ENCODE measurements around the gene IGLON5. TPM values are rescaled to one million over a fixed set of nuclear protein-coding genes. Genes with fewer than 3 reads are reported as not detected.

IGLON5 gene
- total RNA-seq, 2 experiments from 2014 or later = not detected

GRCh38 chr19:51342631-51343569 is 31.5 kb downstream of the IGLON5 start:
- BruUV-seq (replicated peaks) = no TSS peak
- POLR2A ChIA-PET = interaction anchor here (0.9 kb wide), 1 partner anchor 12 kb away, joined by 3 read pairs; no protein-coding TSS in a partner anchor
- TF ChIP-seq EZH2phosphoT487 (IDR thresholded peaks at IDR 0.05; ENCODE audit: borderline replicate concordance, low read depth, low read length) (no peak), CTCF (conservative IDR thresholded peaks at IDR 0.05; ENCODE audit: low read length) (no peak)
- H3K9me2 ChIP-seq (ENCODE audit: insufficient read depth, low read length) = no peaks in the 10 kb centered on the region
- no peaks in the 10 kb centered on the region for H3K36me3 ChIP-seq (ENCODE audit: insufficient read depth, low read length)
- DNase-seq (ENCODE audit: low spot score) = no peak
- intact Hi-C loops (cut with micrococcal nuclease; ENCODE audit: unreplicated experiment) = no loop called here
- H3K27ac ChIP-seq (ENCODE audit: low read depth, low read length, poor library complexity, severe bottlenecking) = no peak overlapping the region
- CTCF ChIA-PET (ENCODE audit: unreplicated experiment) = interaction anchor here (0.5 kb wide), 1 partner anchor 75 kb away, joined by 4 read pairs; the partner anchor contains the start of gene SIGLEC10
- H3K4me2 ChIP-seq (ENCODE audit: low read length) = no peak overlapping the region
- no peaks in the 10 kb centered on the region for H3K9me3 ChIP-seq (ENCODE audit: low read length)
- H2AFZ ChIP-seq (ENCODE audit: low read length) = no peak overlapping the region
- no peak overlapping the region for H3K4me3 ChIP-seq (ENCODE audit: low read depth, low read length, poor library complexity, severe bottlenecking)
- H4K20me1 ChIP-seq (ENCODE audit: insufficient read depth, low read length) = no peaks in the 10 kb centered on the region
- H3K79me2 ChIP-seq (ENCODE audit: insufficient read depth, low read depth, low read length) = no peaks in the 10 kb centered on the region
- peaks cover 10% of the 10 kb centered on the region for H3K4me1 ChIP-seq (ENCODE audit: insufficient read depth, low read length, poor library complexity, severe bottlenecking)

GRCh38 chr19:51345076-51345620 is 33.7 kb downstream of the IGLON5 start:
- DNase-seq (ENCODE audit: low spot score) = no peak
- H3K9me2 ChIP-seq (ENCODE audit: insufficient read depth, low read length) = no peaks in the 10 kb centered on the region
- no peaks in the 10 kb centered on the region for H4K20me1 ChIP-seq (ENCODE audit: insufficient read depth, low read length)
- POLR2A ChIA-PET = interaction anchor here (0.7 kb wide), 1 partner anchor 350 kb away, joined by 3 read pairs; no protein-coding TSS in a partner anchor
- no TSS peak for BruUV-seq (replicated peaks)
- no peak overlapping the region for H3K4me2 ChIP-seq (ENCODE audit: low read length)
- no peaks in the 10 kb centered on the region for H3K79me2 ChIP-seq (ENCODE audit: insufficient read depth, low read depth, low read length)
- no peaks in the 10 kb centered on the region for H3K4me1 ChIP-seq (ENCODE audit: insufficient read depth, low read length, poor library complexity, severe bottlenecking)
- CTCF ChIA-PET (ENCODE audit: unreplicated experiment) = no interaction called here
- no peak overlapping the region for H3K4me3 ChIP-seq (ENCODE audit: low read depth, low read length, poor library complexity, severe bottlenecking)
- H2AFZ ChIP-seq (ENCODE audit: low read length) = no peak overlapping the region
- TF ChIP-seq EZH2phosphoT487 (IDR thresholded peaks at IDR 0.05; ENCODE audit: borderline replicate concordance, low read depth, low read length) (no peak), CTCF (conservative IDR thresholded peaks at IDR 0.05; ENCODE audit: low read length) (no peak)
- no peaks in the 10 kb centered on the region for H3K9me3 ChIP-seq (ENCODE audit: low read length)
- H3K36me3 ChIP-seq (ENCODE audit: insufficient read depth, low read length) = no peaks in the 10 kb centered on the region
- no peak overlapping the region for H3K27ac ChIP-seq (ENCODE audit: low read depth, low read length, poor library complexity, severe bottlenecking)
- intact Hi-C loops (cut with micrococcal nuclease; ENCODE audit: unreplicated experiment) = no loop called here

- POLR2A ChIA-PET = no interaction called here
- BruUV-seq (replicated peaks) = no TSS peak
Measured at GRCh38 chr19:51346742-51347141, 35.3 kb downstream of the IGLON5 start.

More at GRCh38 chr19:51346742-51347141, 35.3 kb downstream of the IGLON5 start:
- H3K27ac ChIP-seq (ENCODE audit: low read depth, low read length, poor library complexity, severe bottlenecking) = no peak overlapping the region
- CTCF ChIA-PET (ENCODE audit: unreplicated experiment) = no interaction called here
- TF ChIP-seq CTCF (conservative IDR thresholded peaks at IDR 0.05; ENCODE audit: low read length) (peak; percentile 44; the same call in 1 of the 2 replicates), EZH2phosphoT487 (IDR thresholded peaks at IDR 0.05; ENCODE audit: borderline replicate concordance, low read depth, low read length) (no peak)
- no peaks in the 10 kb centered on the region for H4K20me1 ChIP-seq (ENCODE audit: insufficient read depth, low read length)
- no peaks in the 10 kb centered on the region for H3K9me2 ChIP-seq (ENCODE audit: insufficient read depth, low read length)
- H3K4me1 ChIP-seq (ENCODE audit: insufficient read depth, low read length, poor library complexity, severe bottlenecking) = no peaks in the 10 kb centered on the region
- no peak overlapping the region for H3K4me2 ChIP-seq (ENCODE audit: low read length)
- no peaks in the 10 kb centered on the region for H3K36me3 ChIP-seq (ENCODE audit: insufficient read depth, low read length)
- no peak overlapping the region for H3K4me3 ChIP-seq (ENCODE audit: low read depth, low read length, poor library complexity, severe bottlenecking)
- DNase-seq (ENCODE audit: low spot score) = no peak
- no peaks in the 10 kb centered on the region for H3K79me2 ChIP-seq (ENCODE audit: insufficient read depth, low read depth, low read length)
- intact Hi-C loops (cut with micrococcal nuclease; ENCODE audit: unreplicated experiment) = no loop called here
- H2AFZ ChIP-seq (ENCODE audit: low read length) = no peak overlapping the region
- H3K9me3 ChIP-seq (ENCODE audit: low read length) = no peaks in the 10 kb centered on the region

Measured in OCI-LY7 (cell line).